Smooth muscle cell (in vitro differentiated cells): ENCODE results near the gene CROT. TPM values are rescaled to one million over a fixed set of nuclear protein-coding genes. Genes with fewer than 3 reads are reported as not detected.

Experiments used
- DNase-seq: peaks from one replicate; lab custom pipeline; 2025; ENCODE audit not compliant: unreplicated experiment; lab: John Stamatoyannopoulos, UW
- H2AFZ ChIP-seq: fragments of 200-600 bp; sonication (generic); 2 replicates; pipeline ENCODE4 v1.6.0; 2016; ENCODE audit warnings: antibody characterized with exemption, low read depth, mild to moderate bottlenecking
- H3F3A ChIP-seq: fragments of 200-600 bp; sonication (generic); 2 replicates; pipeline ENCODE4 v1.6.0; 2017; ENCODE audit warnings: antibody characterized with exemption, low read depth
- H3K27ac ChIP-seq: fragments of 200-600 bp; sonication (generic); 2 replicates; pipeline ENCODE4 v1.5.1; 2016; ENCODE audit warnings: low read depth, mild to moderate bottlenecking
- H3K27me3 ChIP-seq: fragments of 200-600 bp; sonication (generic); 2 replicates; pipeline ENCODE4 v1.6.1; 2016; ENCODE audit warnings: low read depth, mild to moderate bottlenecking
- H3K36me3 ChIP-seq: fragments of 200-600 bp; sonication (generic); 2 replicates; pipeline ENCODE4 v1.5.1; 2016; ENCODE audit warnings: low read depth
- H3K4me1 ChIP-seq: fragments of 200-600 bp; sonication (generic); 2 replicates; pipeline ENCODE4 v1.5.1; 2016; ENCODE audit warnings: low read depth
- H3K4me2 ChIP-seq: fragments of 200-600 bp; sonication (generic); 2 replicates; pipeline ENCODE4 v1.6.0; 2016; ENCODE audit warnings: mild to moderate bottlenecking
- H3K4me3 ChIP-seq: fragments of 200-600 bp; sonication (generic); 2 replicates; pipeline ENCODE4 v1.5.1; 2016; ENCODE audit warnings: mild to moderate bottlenecking
- H3K79me2 ChIP-seq: fragments of 200-600 bp; sonication (generic); 2 replicates; pipeline ENCODE4 v1.6.0; 2016; ENCODE audit warnings: low read depth, mild to moderate bottlenecking
- H3K9ac ChIP-seq: fragments of 200-600 bp; sonication (generic); 2 replicates; pipeline ENCODE4 v1.6.0; 2016; ENCODE audit warnings: low read depth
- H3K9me3 ChIP-seq: fragments of 200-600 bp; sonication (generic); replicated peaks from 2 replicates; pipeline ENCODE4 v1.5.1; 2016; ENCODE audit warnings: low read depth
- H4K20me1 ChIP-seq: fragments of 200-600 bp; sonication (generic); 2 replicates; pipeline ENCODE4 v1.6.0; 2016; ENCODE audit warnings: low read depth
- WGBS: methylation state at CpG from one replicate; pipeline ENCODE4 v1.1.7; 2016; ENCODE audit warnings: low lambda C conversion rate; 5-methylcytosine and 5-hydroxymethylcytosine counted together
- polyA plus RNA-seq: library from polyadenylated mRNA; unstranded; fragments of >200 nt; fragmentation: Nextera tagmentation; extraction: Ambion mirVana; gene quantifications from 2 replicates; pipeline ENCODE4 v1.2.1, GENCODE V29; 2016
- total RNA-seq: library from RNA; depleted of rRNA; stranded (reverse); fragments of >200 nt; gene quantifications from 2 replicates; pipeline ENCODE4 v1.2.3, GENCODE V29; 2014
- TF ChIP-seq, protein P1 (sequence below): fragments of 200-600 bp; sonication (generic); IDR thresholded peaks from 2 replicates; pipeline ENCODE4 v1.5.1; 2017; ENCODE audit warnings: borderline replicate concordance, mild to moderate bottlenecking, antibody characterized with exemption; ENCODE audit not compliant: insufficient read depth, poor library complexity, severe bottlenecking

CROT gene
- total and polyA plus RNA-seq, 2 experiments from 2014 or later = 9.5 to 20.8 TPM

DNA sequence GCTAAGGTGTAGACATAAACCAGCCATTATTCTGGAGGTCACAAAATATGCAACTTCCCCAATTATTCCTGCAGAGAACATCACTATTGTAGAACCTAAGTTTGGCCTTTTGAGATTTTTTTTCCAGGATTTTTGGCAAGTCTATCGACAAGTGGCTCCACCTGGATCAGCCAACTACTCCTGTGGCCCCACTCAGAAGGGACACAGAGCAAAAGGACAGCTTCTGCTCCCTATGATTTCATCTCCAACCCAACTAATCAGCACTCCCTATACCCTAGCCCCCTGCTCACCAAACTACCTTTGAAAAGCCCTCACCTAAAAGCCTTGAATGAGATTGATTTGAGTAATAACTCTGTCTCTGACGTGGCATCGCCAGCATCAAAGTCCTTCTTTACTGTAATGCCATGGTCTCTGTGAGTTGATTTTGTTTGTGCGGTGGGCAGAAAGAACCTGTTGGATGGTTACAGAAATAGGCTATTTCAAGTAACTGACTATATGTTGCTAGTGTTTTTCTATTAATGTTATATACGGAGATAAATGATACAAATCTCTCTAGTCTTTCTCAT, 13.7 kb upstream of the CROT start:
- H3K79me2 ChIP-seq = no peaks in the 10 kb centered on the region
- DNase-seq = no peak
- no peak overlapping the region for H3K4me3 ChIP-seq
- no peaks in the 10 kb centered on the region for H4K20me1 ChIP-seq
- 97% methylated on average over 5 of the region's 5 CpGs for WGBS
- H3K9ac ChIP-seq = no peak overlapping the region
- H3K4me2 ChIP-seq = no peak overlapping the region
- no peaks in the 10 kb centered on the region for H3F3A ChIP-seq
- H3K27ac ChIP-seq = no peak overlapping the region
- H3K9me3 ChIP-seq = peaks cover 18% of the 10 kb centered on the region
- H3K36me3 ChIP-seq = peaks cover 6% of the 10 kb centered on the region
- no peaks in the 10 kb centered on the region for H3K4me1 ChIP-seq
- TF ChIP-seq, protein P1, sequence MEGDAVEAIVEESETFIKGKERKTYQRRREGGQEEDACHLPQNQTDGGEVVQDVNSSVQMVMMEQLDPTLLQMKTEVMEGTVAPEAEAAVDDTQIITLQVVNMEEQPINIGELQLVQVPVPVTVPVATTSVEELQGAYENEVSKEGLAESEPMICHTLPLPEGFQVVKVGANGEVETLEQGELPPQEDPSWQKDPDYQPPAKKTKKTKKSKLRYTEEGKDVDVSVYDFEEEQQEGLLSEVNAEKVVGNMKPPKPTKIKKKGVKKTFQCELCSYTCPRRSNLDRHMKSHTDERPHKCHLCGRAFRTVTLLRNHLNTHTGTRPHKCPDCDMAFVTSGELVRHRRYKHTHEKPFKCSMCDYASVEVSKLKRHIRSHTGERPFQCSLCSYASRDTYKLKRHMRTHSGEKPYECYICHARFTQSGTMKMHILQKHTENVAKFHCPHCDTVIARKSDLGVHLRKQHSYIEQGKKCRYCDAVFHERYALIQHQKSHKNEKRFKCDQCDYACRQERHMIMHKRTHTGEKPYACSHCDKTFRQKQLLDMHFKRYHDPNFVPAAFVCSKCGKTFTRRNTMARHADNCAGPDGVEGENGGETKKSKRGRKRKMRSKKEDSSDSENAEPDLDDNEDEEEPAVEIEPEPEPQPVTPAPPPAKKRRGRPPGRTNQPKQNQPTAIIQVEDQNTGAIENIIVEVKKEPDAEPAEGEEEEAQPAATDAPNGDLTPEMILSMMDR = no peak
- H3K27me3 ChIP-seq = no peaks in the 10 kb centered on the region
- no peak overlapping the region for H2AFZ ChIP-seq

DNA sequence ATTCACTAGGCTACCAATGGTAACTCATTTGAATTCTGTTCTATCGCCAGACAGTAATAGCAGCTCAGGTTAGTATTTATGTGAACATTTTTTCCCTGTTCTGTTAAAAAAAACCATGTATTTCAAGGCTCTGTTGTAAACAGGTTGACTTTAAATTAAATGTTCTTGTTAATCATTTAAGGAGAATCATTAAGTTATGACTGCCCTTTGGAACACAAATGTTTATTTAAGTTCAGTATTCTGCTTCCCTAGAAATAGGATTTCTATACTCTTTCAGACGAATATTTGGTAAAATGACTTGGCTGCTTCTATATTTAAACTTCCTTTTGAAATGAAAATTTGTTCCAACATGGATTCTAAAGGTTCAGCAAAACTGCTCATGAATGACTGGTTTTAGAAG, 13.1 kb upstream of the CROT start:
- no peaks in the 10 kb centered on the region for H3K27me3 ChIP-seq
- no peak overlapping the region for H3K4me2 ChIP-seq
- H4K20me1 ChIP-seq = no peaks in the 10 kb centered on the region
- no peaks in the 10 kb centered on the region for H3F3A ChIP-seq
- no peak overlapping the region for H3K4me3 ChIP-seq
- H3K4me1 ChIP-seq = no peaks in the 10 kb centered on the region
- H3K27ac ChIP-seq = no peak overlapping the region
- no peaks in the 10 kb centered on the region for H3K79me2 ChIP-seq
- H3K9ac ChIP-seq = no peak overlapping the region
- peaks cover 6% of the 10 kb centered on the region for H3K36me3 ChIP-seq
- TF ChIP-seq, protein P1 = no peak
- DNase-seq = no peak
- 90% methylated on average over 2 of the region's 2 CpGs for WGBS
- no peak overlapping the region for H2AFZ ChIP-seq
- peaks cover 15% of the 10 kb centered on the region for H3K9me3 ChIP-seq

DNA sequence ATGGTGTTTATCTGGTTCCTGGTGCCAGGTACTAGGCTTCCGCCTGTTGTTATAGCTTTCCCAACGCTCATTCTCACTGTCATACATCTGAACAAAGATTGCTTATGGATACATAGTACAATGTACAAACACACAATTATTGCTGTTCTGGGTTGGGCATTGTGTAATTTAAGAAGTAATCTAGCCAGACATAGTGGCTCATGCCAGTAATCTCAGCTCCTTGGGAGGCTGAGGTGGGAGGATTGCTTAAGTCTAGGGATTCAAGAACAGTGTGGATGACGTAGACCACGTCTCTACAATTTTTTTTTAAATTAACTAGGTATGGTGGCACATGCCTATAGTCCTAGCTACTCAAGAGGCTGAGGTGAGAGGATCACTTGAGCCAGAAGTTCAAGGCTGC, 9.3 kb upstream of the CROT start:
- 94% methylated on average over 4 of the region's 4 CpGs for WGBS
- TF ChIP-seq, protein P1 = no peak
- no peaks in the 10 kb centered on the region for H4K20me1 ChIP-seq
- no peaks in the 10 kb centered on the region for H3K4me1 ChIP-seq
- H3K27ac ChIP-seq = no peak overlapping the region
- no peak overlapping the region for H3K9ac ChIP-seq
- no peaks in the 10 kb centered on the region for H3K36me3 ChIP-seq
- H3K27me3 ChIP-seq = no peaks in the 10 kb centered on the region
- no peaks in the 10 kb centered on the region for H3F3A ChIP-seq
- H3K4me2 ChIP-seq = no peak overlapping the region
- H3K79me2 ChIP-seq = no peaks in the 10 kb centered on the region
- no peak overlapping the region for H3K4me3 ChIP-seq
- H2AFZ ChIP-seq = no peak overlapping the region
- H3K9me3 ChIP-seq = no peaks in the 10 kb centered on the region
- DNase-seq = no peak

DNA sequence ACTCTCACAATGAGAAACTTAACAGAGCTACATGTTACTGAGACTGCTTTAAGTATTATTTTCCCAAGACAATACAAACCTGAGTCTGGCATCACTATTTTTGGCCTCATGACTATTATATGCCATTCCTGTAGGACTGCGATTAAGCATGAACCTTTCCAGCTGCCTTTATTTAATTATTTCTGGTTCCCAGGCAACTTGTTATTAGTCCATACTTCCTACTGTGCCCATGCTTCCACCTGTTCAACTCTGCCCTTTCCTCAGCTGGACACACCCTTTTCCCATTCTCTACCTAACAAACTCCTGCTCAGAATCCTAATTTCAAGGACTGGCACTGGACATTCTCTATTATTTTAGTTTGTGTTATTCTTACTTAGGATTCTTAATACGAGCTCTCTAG, 8.1 kb upstream of the CROT start:
- Histone ChIP-seq H3K4me2 (no peak overlapping the region), H3K4me1 (no peaks in the 10 kb centered on the region), H3F3A (no peaks in the 10 kb centered on the region), H3K4me3 (no peak overlapping the region), H3K27ac (no peak overlapping the region), H3K9ac (no peak overlapping the region), H3K79me2 (peaks cover 3% of the 10 kb centered on the region), H3K27me3 (no peaks in the 10 kb centered on the region), H3K9me3 (no peaks in the 10 kb centered on the region), H4K20me1 (no peaks in the 10 kb centered on the region), H3K36me3 (no peaks in the 10 kb centered on the region), H2AFZ (no peak overlapping the region)
- DNase-seq = no peak
- TF ChIP-seq, protein P1 = no peak
- WGBS = 99% methylated on average over 2 of the region's 2 CpGs
